ENCODE data around the gene TTYH3. TPM values are rescaled to one million over a fixed set of nuclear protein-coding genes. Genes with fewer than 3 reads are reported as not detected.

Gene TTYH3
- total RNA-seq, 1 experiment from 2014 or later = 122 TPM

DNA sequence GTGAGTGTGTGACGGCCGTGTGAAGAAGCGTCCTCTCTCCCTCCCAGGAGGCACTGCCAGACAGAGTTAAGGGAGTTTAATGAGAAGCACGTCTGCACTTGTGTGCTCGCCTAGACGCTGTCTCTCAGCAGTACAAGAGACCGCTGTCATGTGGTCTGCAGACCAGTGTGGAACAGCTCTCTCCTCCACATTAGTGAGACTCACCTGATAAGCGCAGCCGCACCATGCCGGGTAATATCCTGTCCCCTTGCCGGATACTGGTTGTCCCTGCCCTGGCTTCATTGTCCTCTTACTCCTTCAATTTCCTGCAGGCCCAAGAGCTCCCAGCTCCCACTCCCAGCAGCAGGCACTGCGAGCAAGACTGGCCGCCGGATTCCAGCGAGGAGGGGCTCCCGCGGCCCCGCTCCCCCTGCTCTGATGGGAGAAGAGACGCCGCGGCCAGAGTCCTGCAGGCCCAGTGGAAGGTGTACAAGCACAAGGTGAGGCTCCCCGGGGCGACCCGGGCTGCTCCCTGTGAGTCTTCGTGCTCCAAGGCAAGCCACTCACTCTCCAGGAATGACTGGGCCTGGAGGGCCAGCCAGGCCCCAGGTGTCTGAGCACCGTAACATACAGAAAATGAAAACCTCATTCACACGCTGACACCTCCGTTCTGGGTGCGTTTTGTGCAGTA, 33.5 kb upstream of the TTYH3 start:
- no peak overlapping the region for H3K27ac ChIP-seq (ENCODE audit: insufficient read length, low read depth, low read length)
- peaks cover 4 to 10% (median 5%) of the 10 kb centered on the region in 3 experiments; a peak in 5 of 7 replicates for H3K36me3 Mint-ChIP-seq (ENCODE audit: insufficient read depth in 1 of 3, low read depth in 3 of 3)
- H3K4ac ChIP-seq (ENCODE audit: low read depth, low read length) = no peak overlapping the region
- H3K79me2 ChIP-seq (ENCODE audit: insufficient read depth, low read length) = no peaks in the 10 kb centered on the region
- TF ChIP-seq, protein P1, sequence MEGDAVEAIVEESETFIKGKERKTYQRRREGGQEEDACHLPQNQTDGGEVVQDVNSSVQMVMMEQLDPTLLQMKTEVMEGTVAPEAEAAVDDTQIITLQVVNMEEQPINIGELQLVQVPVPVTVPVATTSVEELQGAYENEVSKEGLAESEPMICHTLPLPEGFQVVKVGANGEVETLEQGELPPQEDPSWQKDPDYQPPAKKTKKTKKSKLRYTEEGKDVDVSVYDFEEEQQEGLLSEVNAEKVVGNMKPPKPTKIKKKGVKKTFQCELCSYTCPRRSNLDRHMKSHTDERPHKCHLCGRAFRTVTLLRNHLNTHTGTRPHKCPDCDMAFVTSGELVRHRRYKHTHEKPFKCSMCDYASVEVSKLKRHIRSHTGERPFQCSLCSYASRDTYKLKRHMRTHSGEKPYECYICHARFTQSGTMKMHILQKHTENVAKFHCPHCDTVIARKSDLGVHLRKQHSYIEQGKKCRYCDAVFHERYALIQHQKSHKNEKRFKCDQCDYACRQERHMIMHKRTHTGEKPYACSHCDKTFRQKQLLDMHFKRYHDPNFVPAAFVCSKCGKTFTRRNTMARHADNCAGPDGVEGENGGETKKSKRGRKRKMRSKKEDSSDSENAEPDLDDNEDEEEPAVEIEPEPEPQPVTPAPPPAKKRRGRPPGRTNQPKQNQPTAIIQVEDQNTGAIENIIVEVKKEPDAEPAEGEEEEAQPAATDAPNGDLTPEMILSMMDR (conservative IDR thresholded peaks at IDR 0.05) = no peak
- H3K9me3 ChIP-seq (ENCODE audit: control insufficient read depth, low read depth, low read length) = no peaks in the 10 kb centered on the region
- no peak overlapping the region for H2BK5ac ChIP-seq (ENCODE audit: insufficient read length, low read length)
- WGBS (ENCODE audit: extremely low coverage, insufficient read length, low lambda C conversion rate) = no CpG with 5 or more reads among the region's 29 CpGs
- no peak overlapping the region for H3K14ac ChIP-seq (ENCODE audit: insufficient read depth, low read length)
- no peak overlapping the region for H3K18ac ChIP-seq (ENCODE audit: insufficient read length, low read depth, low read length)
- H3K23me2 ChIP-seq (ENCODE audit: insufficient read length, low read depth, low read length, poor library complexity, severe bottlenecking) = no peaks in the 10 kb centered on the region
- H3T11ph ChIP-seq (ENCODE audit: low read length) = no peak overlapping the region
- H3K27me3 Mint-ChIP-seq (ENCODE audit: low read depth) = no peaks in the 10 kb centered on the region
- H3K4me2 ChIP-seq (ENCODE audit: insufficient read depth, insufficient read length, low read length) = no peak overlapping the region
- H4K91ac ChIP-seq (ENCODE audit: insufficient read length, low read depth, low read length) = no peak overlapping the region
- no peak overlapping the region for H3K9ac ChIP-seq (ENCODE audit: extremely low read depth, insufficient read length, low read length)
- no peaks in the 10 kb centered on the region for H4K20me1 ChIP-seq (ENCODE audit: control insufficient read depth, insufficient read depth, insufficient read length)
- DNase-seq = no peak
- no peak overlapping the region for H2BK20ac ChIP-seq (ENCODE audit: low read depth, low read length, poor library complexity, severe bottlenecking)
- H2BK120ac ChIP-seq (ENCODE audit: low read depth, low read length, poor library complexity, severe bottlenecking) = no peak overlapping the region
- H2AFZ ChIP-seq (ENCODE audit: low read length) = no peak overlapping the region
- no peak overlapping the region for H3K56ac ChIP-seq (ENCODE audit: insufficient read length, low read depth, low read length)
- no peaks in the 10 kb centered on the region for H3K4me1 ChIP-seq (ENCODE audit: insufficient read depth, low read length)
- H3K9me3 Mint-ChIP-seq = no peaks in the 10 kb centered on the region
- H2AK5ac ChIP-seq (ENCODE audit: insufficient read length, low read length) = no peak overlapping the region
- H4K5ac ChIP-seq (ENCODE audit: insufficient read length, low read depth, low read length) = no peak overlapping the region
- no peak overlapping the region for H4K8ac ChIP-seq (replicated peaks; ENCODE audit: insufficient read length, low read depth, low read length)
- H3K4me1 Mint-ChIP-seq = no peaks in the 10 kb centered on the region
- H3K27me3 ChIP-seq (ENCODE audit: insufficient read depth, low read length) = no peaks in the 10 kb centered on the region
- no peak overlapping the region for H3K23ac ChIP-seq (ENCODE audit: insufficient read length, low read depth, low read length)
- H2BK12ac ChIP-seq (ENCODE audit: insufficient read length, low read depth, low read length) = no peak overlapping the region
- H3K79me1 ChIP-seq (ENCODE audit: insufficient read depth, low read depth, low read length, poor library complexity, severe bottlenecking) = no peaks in the 10 kb centered on the region
- H3K4me3 Mint-ChIP-seq = no peak overlapping the region
- H2BK15ac ChIP-seq (ENCODE audit: low read depth, low read length) = no peak overlapping the region
- peak overlapping the region in 2 of 3 experiments; percentile 39 to 55; a peak in 5 of 7 replicates for H3K27ac Mint-ChIP-seq
